GM12878 (cell line): Measurements from ENCODE around the gene NLRP6. TPM values are rescaled to one million over a fixed set of nuclear protein-coding genes. Genes with fewer than 3 reads are reported as not detected.

Experiments
- ATAC-seq: fragments of 200-7000 bp; cut with Tn5 transposase; 3 replicates; pipeline ENCODE4 v1.9.1; 2020; ENCODE audit warnings: mild to moderate bottlenecking, moderate library complexity
- BruUV-seq: library from RNA; stranded (reverse); fragments of 400-500 nt; replicated peaks from 2 replicates; lab custom pipeline; 2021; lab: Mats Ljungman, UMichigan
- CTCF ChIA-PET: fragments of 300-600 bp; sonication (Branson Sonifier 250); formaldehyde crosslinking; extraction: SDS; loops from one replicate; lab custom pipeline; 2021; ENCODE audit warnings: inconsistent platforms; lab: Yijun Ruan, JAX
- POLR2A ChIA-PET: fragments of 350-600 bp; formaldehyde crosslinking; extraction: SDS; loops from one replicate; lab custom pipeline; 2021; ENCODE audit warnings: inconsistent platforms; lab: Charles Lee
- RAD21 ChIA-PET: fragments of 300-600 bp; sonication (Branson Sonifier 250); formaldehyde crosslinking; loops from one replicate; lab custom pipeline; 2023; ENCODE audit warnings: antibody characterized with exemption; ENCODE audit not compliant: unreplicated experiment; lab: Charles Lee
- SMC1A ChIA-PET: fragments of 300-600 bp; sonication (Branson Sonifier 250); formaldehyde crosslinking; loops from one replicate; lab custom pipeline; 2023; ENCODE audit not compliant: unreplicated experiment, uncharacterized antibody; lab: Charles Lee
- DNase-seq: peaks from one replicate; pipeline ENCODE4 v3.0.0-alpha.2; 2011; ENCODE audit warnings: low read depth, low spot score
- FAIRE-seq: peaks from 3 replicates; lab custom pipeline; 2011; peaks lifted over from hg19 to GRCh38; lab: Jason Lieb, UNC
- H2AFZ ChIP-seq: 2 replicates; pipeline ENCODE4 v1.6.0; 2011; ENCODE audit warnings: low read depth, low read length, control low read depth; ENCODE audit not compliant: control insufficient read depth
- H3K27ac ChIP-seq: 2 replicates; pipeline ENCODE4 v1.5.1; 2011; ENCODE audit warnings: control low read depth; ENCODE audit not compliant: control insufficient read depth, insufficient read depth
- H3K27me3 ChIP-seq, 2 experiments: replicated peaks in 1 of 2; 2 replicates each; pipeline versions ENCODE4 v1.6.0 to v1.6.1; 2011; ENCODE audit warnings: low read length in 1 of 2; ENCODE audit not compliant: control insufficient read depth in 2 of 2, insufficient read depth in 2 of 2
- H3K36me3 ChIP-seq, 2 experiments: 2 replicates each; pipeline ENCODE4 v1.5.1; 2011; ENCODE audit warnings: low read length in 1 of 2; ENCODE audit not compliant: control insufficient read depth in 2 of 2, insufficient read depth in 2 of 2
- H3K4me1 ChIP-seq: 2 replicates; pipeline ENCODE4 v1.6.1; 2011; ENCODE audit warnings: mild to moderate bottlenecking, low read length, moderate library complexity, mixed read lengths; ENCODE audit not compliant: control insufficient read depth, insufficient read depth
- H3K4me2 ChIP-seq: 2 replicates; pipeline ENCODE4 v1.6.0; 2011; ENCODE audit warnings: control low read depth; ENCODE audit not compliant: control insufficient read depth, insufficient read depth
- H3K4me3 ChIP-seq: fragments of 200-600 bp; sonication (generic); 2 replicates; pipeline ENCODE4 v1.5.1; 2016
- H3K79me2 ChIP-seq: 2 replicates; pipeline ENCODE4 v1.6.0; 2011; ENCODE audit warnings: low read length; ENCODE audit not compliant: control insufficient read depth, insufficient read depth
- H3K9ac ChIP-seq: 2 replicates; pipeline ENCODE4 v1.8.0; 2011; ENCODE audit warnings: low read length, control low read depth, mixed read lengths; ENCODE audit not compliant: control insufficient read depth, insufficient read depth
- H3K9me3 ChIP-seq: replicated peaks from 3 replicates; pipeline ENCODE4 v1.5.1; 2011; ENCODE audit warnings: mild to moderate bottlenecking, low read length; ENCODE audit not compliant: control insufficient read depth, insufficient read depth
- H4K20me1 ChIP-seq: 2 replicates; pipeline ENCODE4 v1.6.0; 2011; ENCODE audit not compliant: control insufficient read depth, insufficient read depth
- ATF2 ChIP-seq: IDR thresholded peaks from 2 replicates; pipeline ENCODE4 v1.6.1; 2012; ENCODE audit warnings: low read length, inconsistent platforms
- BACH1 ChIP-seq: fragments of 450-650 bp; IDR thresholded peaks from 2 replicates; pipeline ENCODE4 v1.6.1; 2017; ENCODE audit warnings: mild to moderate bottlenecking, borderline replicate concordance
- BCL11A ChIP-seq: IDR thresholded peaks from 2 replicates; pipeline ENCODE4 v1.6.1; 2011; ENCODE audit warnings: low read depth, low read length
- CBX5 ChIP-seq: sonication (generic); IDR thresholded peaks from 2 replicates; pipeline ENCODE4 v1.6.1; 2016; ENCODE audit warnings: low read depth, moderate library complexity, mild to moderate bottlenecking, inconsistent platforms
- CREB1 ChIP-seq: IDR thresholded peaks from 2 replicates; pipeline ENCODE4 v1.6.1; 2012; ENCODE audit warnings: low read depth, mild to moderate bottlenecking, inconsistent platforms
- EED ChIP-seq: sonication (generic); IDR thresholded peaks from 2 replicates; pipeline ENCODE4 v1.6.1; 2016; ENCODE audit warnings: antibody characterized with exemption, low read depth
- ELK1 ChIP-seq: IDR thresholded peaks from 2 replicates; pipeline ENCODE4 v1.6.1; 2012; ENCODE audit warnings: low read depth, low read length, improper control_type of control experiment
- KLF5 ChIP-seq: fragments of 450-650 bp; IDR thresholded peaks from 2 replicates; pipeline ENCODE4 v1.6.1; 2014; ENCODE audit warnings: mild to moderate bottlenecking; ENCODE audit not compliant: partially characterized antibody
- NFYB ChIP-seq: IDR thresholded peaks from 2 replicates; pipeline ENCODE4 v1.6.1; 2011; ENCODE audit warnings: low read depth, mild to moderate bottlenecking, low read length, improper control_type of control experiment, moderate library complexity; ENCODE audit not compliant: insufficient read depth
- RAD21 ChIP-seq: IDR thresholded peaks from 2 replicates; pipeline ENCODE4 v1.6.1; 2011; ENCODE audit warnings: mild to moderate bottlenecking, low read depth, low read length, moderate library complexity; ENCODE audit not compliant: insufficient read depth
- RB1 ChIP-seq: fragments of 450-650 bp; formaldehyde crosslinking; IDR thresholded peaks from 2 replicates; pipeline ENCODE4 v1.6.1; 2017; ENCODE audit warnings: mild to moderate bottlenecking, borderline replicate concordance
- RFX5 ChIP-seq: IDR thresholded peaks from 2 replicates; pipeline ENCODE4 v1.6.1; 2011; ENCODE audit warnings: low read depth, low read length, improper control_type of control experiment
- SIN3A ChIP-seq: IDR thresholded peaks from 2 replicates; pipeline ENCODE4 v1.6.1; 2012; ENCODE audit warnings: low read depth, low read length, improper control_type of control experiment
- TBL1XR1 ChIP-seq: IDR thresholded peaks from 2 replicates; pipeline ENCODE4 v1.6.1; 2012; ENCODE audit warnings: low read depth, low read length, improper control_type of control experiment
- ZNF217 ChIP-seq: fragments of 450-650 bp; IDR thresholded peaks from 2 replicates; pipeline ENCODE4 v1.6.1; 2017; ENCODE audit warnings: antibody characterized with exemption, mild to moderate bottlenecking
- ZNF24 ChIP-seq: fragments of 450-650 bp; IDR thresholded peaks from 2 replicates; pipeline ENCODE4 v1.6.1; 2017; ENCODE audit warnings: antibody characterized with exemption, mild to moderate bottlenecking
- ZNF622 ChIP-seq: fragments of 450-650 bp; IDR thresholded peaks from 2 replicates; pipeline ENCODE4 v1.6.1; 2017; ENCODE audit warnings: mild to moderate bottlenecking, inconsistent platforms
- ZSCAN29 ChIP-seq: fragments of 450-650 bp; IDR thresholded peaks from 2 replicates; pipeline ENCODE4 v1.6.1; 2017; ENCODE audit warnings: mild to moderate bottlenecking, moderate library complexity
- WGBS: methylation state at CpG from one replicate; pipeline ENCODE4 v1.1.6; 2016; ENCODE audit warnings: low lambda C conversion rate; ENCODE audit not compliant: insufficient replicate concordance, insufficient coverage; ENCODE audit errors: missing lambda C conversion rate; 5-methylcytosine and 5-hydroxymethylcytosine counted together
- in situ Hi-C: fragments of 300-500 bp; cut with MboI; formaldehyde crosslinking; loops from 9 replicates; pipeline ENCODE4 v1.14.3; 2018; ENCODE audit warnings: mixed read lengths
- intact Hi-C: fragments of 100-400 bp; cut with micrococcal nuclease; formaldehyde crosslinking; loops from one replicate; pipeline ENCODE4 v1.14.2; 2022; ENCODE audit not compliant: unreplicated experiment
- polyA plus RNA-seq, 11 experiments: library from polyadenylated mRNA; depleted of rRNA in 4 of 11; unstranded in 6 of 11; stranded (reverse) in 5 of 11; fragments of >200 nt; fragmentation: Nextera tagmentation in 4 of 11; fragmentation: Illumina TruSeq in 1 of 11; extraction: Ambion mirVana in 4 of 11; extraction: Trizol in 1 of 11; gene quantifications; 1 replicate in 1 of 11; 2 replicates in 10 of 11; pipeline versions ENCODE4 v1.2.1 to v1.2.3, GENCODE V29; 2011 to 2016; ENCODE audit warnings: inconsistent platforms in 2 of 11, missing spikeins in 2 of 11, low read depth in 1 of 11
- total RNA-seq, 4 experiments: library from RNA; depleted of rRNA in 3 of 4; stranded (reverse); fragments of >200 nt in 3 of 4; fragmentation: Illumina TruSeq in 1 of 4; extraction: Trizol in 1 of 4; gene quantifications; 2 replicates each; pipeline versions ENCODE4 v1.2.1 to v1.2.3, GENCODE V29; 2013 to 2021

Gene NLRP6
- total and polyA plus RNA-seq, 10 of the 15 experiments (the other 5 are each of a cell fraction or from before 2014, with no cell fraction given): 0.03 to 0.11 TPM; not detected in 8

DNA sequence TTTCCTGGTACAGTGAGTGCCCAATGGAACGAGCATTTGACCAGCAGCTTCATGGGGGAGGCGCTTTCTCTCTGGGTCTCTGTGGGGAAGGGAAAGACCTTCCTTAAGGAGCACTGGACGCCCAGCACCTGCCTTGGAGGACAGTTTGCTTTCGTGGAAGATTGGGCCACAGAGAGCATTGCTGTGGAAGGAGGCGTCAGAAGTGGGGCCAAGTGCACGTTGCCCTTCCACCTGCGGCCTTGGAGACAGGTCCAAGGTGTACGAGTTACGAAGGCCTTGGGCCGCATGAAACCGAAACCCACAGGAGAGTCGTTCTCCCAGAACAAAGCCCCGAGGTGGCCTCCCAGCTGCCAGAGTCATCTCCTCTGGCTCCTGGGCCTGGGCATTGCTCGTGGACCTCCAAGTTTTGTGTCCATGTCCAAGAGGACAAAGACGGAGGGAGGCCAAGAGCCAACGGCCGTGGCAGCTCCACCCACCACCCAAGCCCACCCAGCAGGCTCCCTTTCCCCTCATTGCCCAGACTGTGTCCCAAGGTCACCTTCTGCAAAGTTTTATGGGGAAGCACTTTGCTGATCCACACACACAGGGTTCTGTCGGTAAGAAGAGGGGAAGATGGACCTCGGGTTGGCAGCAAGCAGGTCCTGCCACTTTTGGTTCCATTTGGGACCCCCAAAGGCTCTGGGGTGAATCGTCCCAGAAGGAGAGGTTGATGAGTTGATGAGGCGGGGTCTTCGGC, 5.8 kb upstream of the NLRP6 start:
- ATAC-seq (no peak), DNase-seq (no peak), FAIRE-seq (no peak)
- no peak overlapping the region for H3K27ac ChIP-seq
- no peak overlapping the region for H3K9ac ChIP-seq
- no peaks in the 10 kb centered on the region for H4K20me1 ChIP-seq
- no peak overlapping the region for H3K4me2 ChIP-seq
- H3K4me3 ChIP-seq: no peak overlapping the region
- 79% methylated on average over 20 of the region's 22 CpGs for WGBS
- no peak overlapping the region for H2AFZ ChIP-seq
- no peaks in the 10 kb centered on the region; the same call in 2 of the 3 replicates for H3K9me3 ChIP-seq
- ChIA-PET SMC1A (interaction anchor here (1.0 kb wide), 1 partner anchor 17 kb away, joined by 3 read pairs; the partner anchor contains the start of gene PGGHG), CTCF (interaction anchor here (0.6 to 1.0 kb wide), 3 partner anchors 9 to 82 kb away, joined by 3 read pairs; no protein-coding TSS in a partner anchor), RAD21 (no interaction called here), POLR2A (interaction anchor here (1.2 kb wide), 1 partner anchor 15 kb away, joined by 3 read pairs; no protein-coding TSS in a partner anchor)
- intact Hi-C loops: no loop called here
- BruUV-seq: no TSS peak
- H3K79me2 ChIP-seq: peaks cover 7% of the 10 kb centered on the region
- in situ Hi-C loops: no loop called here
- H3K36me3 ChIP-seq: no peaks in the 10 kb centered on the region
- no peaks in the 10 kb centered on the region for H3K27me3 ChIP-seq
- H3K4me1 ChIP-seq: peaks cover 14% of the 10 kb centered on the region
- TF ChIP-seq RFX5: no peak
- no peak for TF ChIP-seq KLF5
- no peak for TF ChIP-seq EED
- TF ChIP-seq ZNF622: no peak
- no peak for TF ChIP-seq BACH1
- TF ChIP-seq ZNF24: no peak

DNA sequence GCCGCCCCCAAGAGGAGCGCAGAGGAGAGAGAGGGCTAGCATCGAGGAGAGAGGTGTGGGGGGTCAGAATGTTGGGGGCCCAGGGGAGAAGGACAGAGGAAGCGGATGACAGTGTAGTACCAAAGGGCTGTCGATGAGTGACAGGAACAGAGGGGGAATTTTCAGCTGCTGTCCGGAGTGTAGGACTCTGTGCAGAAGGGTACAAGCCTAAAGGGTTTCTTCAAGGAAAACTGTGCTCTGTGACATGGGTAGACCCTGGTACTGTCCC, 5.3 kb upstream of the NLRP6 start:
- no peaks in the 10 kb centered on the region for H4K20me1 ChIP-seq
- H3K9ac ChIP-seq: no peak overlapping the region
- ChIA-PET RAD21 (no interaction called here), CTCF (no interaction called here), POLR2A (interaction anchor here (0.7 kb wide), 1 partner anchor 65 kb away, joined by 6 read pairs; no protein-coding TSS in a partner anchor), SMC1A (no interaction called here)
- H3K27me3 ChIP-seq: no peaks in the 10 kb centered on the region; a peak in 2 of 4 replicates
- no peak overlapping the region for H2AFZ ChIP-seq
- H3K27ac ChIP-seq: no peak overlapping the region
- H3K4me1 ChIP-seq: peaks cover 13% of the 10 kb centered on the region
- intact Hi-C loops (no loop called here), in situ Hi-C loops (no loop called here)
- H3K9me3 ChIP-seq: no peaks in the 10 kb centered on the region; the same call in 2 of the 3 replicates
- ATAC-seq (no peak), DNase-seq (no peak), FAIRE-seq (no peak)
- H3K4me2 ChIP-seq: no peak overlapping the region
- peaks cover 3% of the 10 kb centered on the region for H3K79me2 ChIP-seq
- H3K4me3 ChIP-seq: no peak overlapping the region
- H3K36me3 ChIP-seq: no peaks in the 10 kb centered on the region
- 93% methylated on average over 6 of the region's 6 CpGs for WGBS
- no TSS peak for BruUV-seq
- TF ChIP-seq ZSCAN29: no peak
- no peak for TF ChIP-seq CBX5
- no peak for TF ChIP-seq RB1
- no peak for TF ChIP-seq BCL11A
- no peak for TF ChIP-seq TBL1XR1
- no peak for TF ChIP-seq CREB1
- TF ChIP-seq ZNF217: no peak
- no peak for TF ChIP-seq NFYB
- TF ChIP-seq SIN3A: no peak
- TF ChIP-seq ELK1: no peak
- TF ChIP-seq ATF2: no peak
- TF ChIP-seq RAD21: no peak
